CD14-positive monocyte (primary cell): ENCODE measurements around the gene TIMMDC1. TPM values are rescaled to one million over a fixed set of nuclear protein-coding genes. Genes with fewer than 3 reads are reported as not detected.

Experiments
- DNase-seq, 3 donors: peaks; one replicate each; pipeline ENCODE4 v3.0.0-alpha.2; 2011 to 2022
- H2AFZ ChIP-seq: 2 replicates; pipeline ENCODE4 v1.6.0; 2012; ENCODE audit warnings: mild to moderate bottlenecking, low read depth, low read length, inconsistent platforms; ENCODE audit not compliant: insufficient read depth, poor library complexity, severe bottlenecking
- H3K27ac ChIP-seq, 2 donors: 1 replicate in 1 of 2; 2 replicates in 1 of 2; pipeline ENCODE4 v1.5.1; 2012 to 2013; ENCODE audit warnings: low read length in 2 of 2, control low read depth in 1 of 2, inconsistent platforms in 1 of 2, low read depth in 1 of 2, mild to moderate bottlenecking in 1 of 2
- H3K27me3 ChIP-seq, 2 donors: one replicate each; pipeline versions ENCODE4 v1.6.0 to v1.6.1; 2011 to 2013; ENCODE audit warnings: low read length in 2 of 2; ENCODE audit not compliant: control insufficient read depth in 2 of 2, insufficient read depth in 2 of 2
- H3K36me3 ChIP-seq, 2 donors: replicated peaks in 1 of 2; 1 replicate in 1 of 2; 2 replicates in 1 of 2; pipeline versions ENCODE4 v1.5.1 to v1.6.1; 2012 to 2013; ENCODE audit warnings: low read length in 2 of 2, control low read depth in 1 of 2, inconsistent platforms in 1 of 2, mild to moderate bottlenecking in 1 of 2; ENCODE audit not compliant: insufficient read depth in 2 of 2, control insufficient read depth in 1 of 2
- H3K4me1 ChIP-seq, 2 donors: 1 replicate in 1 of 2; 2 replicates in 1 of 2; pipeline versions ENCODE4 v1.5.1 to v1.6.1; 2012 to 2013; ENCODE audit warnings: low read length in 2 of 2, control low read depth in 1 of 2, inconsistent platforms in 1 of 2, mild to moderate bottlenecking in 1 of 2, moderate library complexity in 1 of 2; ENCODE audit not compliant: insufficient read depth in 2 of 2, control insufficient read depth in 1 of 2
- H3K4me2 ChIP-seq: replicated peaks from 2 replicates; pipeline ENCODE3; 2012; ENCODE audit warnings: low read length, moderate library complexity, mild to moderate bottlenecking; ENCODE audit not compliant: poor library complexity, severe bottlenecking; ENCODE audit errors: extremely low read depth
- H3K4me3 ChIP-seq, 3 experiments: fragments of 200-600 bp in 1 of 3; sonication (generic) in 1 of 3; replicated peaks in 1 of 3; 1 replicate in 2 of 3; 2 replicates in 1 of 3; pipeline ENCODE4 v1.5.1; 2011 to 2013; ENCODE audit warnings: low read length in 3 of 3, mild to moderate bottlenecking in 3 of 3, control low read depth in 2 of 3, low read depth in 2 of 3, inconsistent platforms in 1 of 3, moderate library complexity in 1 of 3
- H3K79me2 ChIP-seq: 2 replicates; pipeline ENCODE4 v1.6.0; 2012; ENCODE audit warnings: mild to moderate bottlenecking, control low read depth, inconsistent platforms, low read length, moderate library complexity; ENCODE audit not compliant: insufficient read depth
- H3K9ac ChIP-seq: 2 replicates; pipeline ENCODE4 v1.6.0; 2017; ENCODE audit warnings: low read length, mild to moderate bottlenecking; ENCODE audit not compliant: insufficient read depth, poor library complexity, severe bottlenecking
- H3K9me3 ChIP-seq, 2 donors: replicated peaks in 1 of 2; 1 replicate in 1 of 2; 2 replicates in 1 of 2; pipeline versions ENCODE4 v1.5.1 to v1.6.1; 2012 to 2013; ENCODE audit warnings: low read length in 2 of 2, control low read depth in 1 of 2; ENCODE audit not compliant: control insufficient read depth in 1 of 2, insufficient read depth in 1 of 2
- H4K20me1 ChIP-seq: 2 replicates; pipeline ENCODE4 v1.6.0; 2012; ENCODE audit warnings: mild to moderate bottlenecking, low read length, control low read depth, moderate library complexity; ENCODE audit not compliant: insufficient read depth
- H3K27ac Mint-ChIP-seq, 7 donors: one replicate each; pipeline ENCODE4 v1.8.0; 2020; ENCODE audit warnings: mild to moderate bottlenecking in 7 of 7, mixed read lengths in 7 of 7, moderate library complexity in 6 of 7, inconsistent platforms in 2 of 7
- H3K27me3 Mint-ChIP-seq, 3 donors: one replicate each; pipeline ENCODE4 v1.8.0; 2021 to 2022; ENCODE audit warnings: low read depth in 3 of 3, mild to moderate bottlenecking in 3 of 3, mixed read lengths in 3 of 3, moderate library complexity in 3 of 3, inconsistent platforms in 1 of 3
- H3K36me3 Mint-ChIP-seq, 2 donors: one replicate each; pipeline ENCODE4 v1.8.0; 2020; ENCODE audit warnings: mixed read lengths in 2 of 2, inconsistent platforms in 1 of 2, mild to moderate bottlenecking in 1 of 2
- H3K4me1 Mint-ChIP-seq: one replicate; pipeline ENCODE4 v1.8.0; 2020; ENCODE audit warnings: mild to moderate bottlenecking, mixed read lengths
- H3K4me3 Mint-ChIP-seq, 2 donors: one replicate each; pipeline ENCODE4 v1.8.0; 2020; ENCODE audit warnings: mild to moderate bottlenecking in 2 of 2, mixed read lengths in 2 of 2, moderate library complexity in 1 of 2
- H3K9me3 Mint-ChIP-seq, 7 donors: one replicate each; pipeline ENCODE4 v1.8.0; 2020 to 2022; ENCODE audit warnings: mixed read lengths in 7 of 7, mild to moderate bottlenecking in 6 of 7, moderate library complexity in 6 of 7, inconsistent platforms in 2 of 7
- CTCF ChIP-seq: fragments of 200-600 bp; IDR thresholded peaks from one replicate; pipeline ENCODE4 v1.8.0; 2022; ENCODE audit warnings: antibody characterized with exemption, mild to moderate bottlenecking
- WGBS: methylation state at CpG from one replicate; pipeline ENCODE4 v1.1.5; 2013; ENCODE audit warnings: missing lambda C conversion rate; ENCODE audit not compliant: insufficient coverage; 5-methylcytosine and 5-hydroxymethylcytosine counted together
- intact Hi-C, 2 donors: fragments of 100-400 bp; cut with micrococcal nuclease; formaldehyde crosslinking; loops; one replicate each; pipeline versions ENCODE4 v1.15.0 to v1.15.1; 2023
- polyA plus RNA-seq, 3 donors: library from polyadenylated mRNA; depleted of rRNA in 1 of 3; unstranded in 2 of 3; stranded (reverse) in 1 of 3; fragments of 300-500 nt in 2 of 3; fragments of >200 nt in 1 of 3; fragmentation: Illumina TruSeq in 2 of 3; gene quantifications; 1 replicate in 2 of 3; 2 replicates in 1 of 3; pipeline ENCODE4 v1.2.3, GENCODE V29; 2012 to 2021

Gene TIMMDC1
- polyA plus RNA-seq, 3 donors, result 34.1 to 81.1 (median 78.2) TPM

- Histone ChIP-seq H3K27me3 (no peaks in the 10 kb centered on the region), H3K9me3 (no peaks in the 10 kb centered on the region), H3K27ac (peak overlapping the region; percentile 2 to 86), H4K20me1 (no peaks in the 10 kb centered on the region), H3K36me3 (peaks cover 28 to 32% of the 10 kb centered on the region in 2 donors), H3K9ac (peak overlapping the region; percentile 80), H3K4me2 (peak overlapping the region; percentile 83), H2AFZ (peak overlapping the region; percentile 99), H3K79me2 (peaks cover 13% of the 10 kb centered on the region), H3K4me1 (peaks cover 19 to 28% of the 10 kb centered on the region in 2 donors), H3K4me3 (peak overlapping the region; percentile 66 to 93 (median 69))
- Mint-ChIP-seq H3K4me1 (peaks cover 27% of the 10 kb centered on the region), H3K4me3 (peak overlapping the region; percentile 91 to 99), H3K36me3 (peaks cover 18 to 31% of the 10 kb centered on the region in 2 donors), H3K27me3 (peaks cover 0 to 3% (median 1%) of the 10 kb centered on the region in 3 donors), H3K27ac (peak overlapping the region; percentile 2 to 93 (median 69)), H3K9me3 (peaks cover 0 to 2% (median 0%) of the 10 kb centered on the region in 7 donors)
- 13% methylated on average over 7 of the region's 16 CpGs for WGBS
- DNase-seq, result peak in 1 of 3 donors; percentile 67
- no peak for TF ChIP-seq CTCF
- intact Hi-C loops, result loop anchor here (2.0 to 10.0 kb wide), 4 partner anchors 29 to 625 kb away; partner anchors contain the start of genes COX17 (in 1 of the 2), GSK3B (in 1 of the 2) and TIMMDC1 (in 1 of the 2)
Observed at GRCh38 chr3:119469418-119470189, 28.7 kb upstream of the TIMMDC1 start.

GRCh38 chr3:119470866-119471265 lies 27.5 kb upstream of the TIMMDC1 start:
- 91% methylated on average over 3 of the region's 6 CpGs for WGBS
- no peaks in the 10 kb centered on the region for H3K27me3 ChIP-seq
- H3K9ac ChIP-seq, result no peak overlapping the region
- no peak overlapping the region for H2AFZ ChIP-seq
- Mint-ChIP-seq H3K36me3 (peaks cover 22 to 41% of the 10 kb centered on the region in 2 donors), H3K9me3 (peaks cover 0 to 2% (median 0%) of the 10 kb centered on the region in 7 donors), H3K27ac (peak overlapping the region in 1 of 7 donors; percentile 52), H3K4me3 (no peak overlapping the region), H3K4me1 (peaks cover 27% of the 10 kb centered on the region), H3K27me3 (peaks cover 0 to 3% (median under 1%) of the 10 kb centered on the region in 3 donors)
- no peaks in the 10 kb centered on the region for H3K9me3 ChIP-seq
- peaks cover 13% of the 10 kb centered on the region for H3K79me2 ChIP-seq
- H3K4me1 ChIP-seq, result peaks cover 19 to 28% of the 10 kb centered on the region in 2 donors
- no peak overlapping the region for H3K4me3 ChIP-seq
- H3K4me2 ChIP-seq, result no peak overlapping the region
- no peak for DNase-seq
- no peak for TF ChIP-seq CTCF
- no peaks in the 10 kb centered on the region for H4K20me1 ChIP-seq
- intact Hi-C loops, result no loop called here
- peaks cover 37 to 40% of the 10 kb centered on the region in 2 donors for H3K36me3 ChIP-seq
- no peak overlapping the region for H3K27ac ChIP-seq
